IMR-90 (cell line): ENCODE measurements around the gene HDAC5. TPM values are rescaled to one million over a fixed set of nuclear protein-coding genes. Genes with fewer than 3 reads are reported as not detected.

Experiments used
- ATAC-seq: fragments of 200-7000 bp; cut with Tn5 transposase; 2 replicates; pipeline ENCODE4 v1.9.1; 2020; ENCODE audit warnings: low read depth, mild to moderate bottlenecking, moderate library complexity
- BruUV-seq: library from RNA; stranded (reverse); fragments of 400-500 nt; replicated peaks from 2 replicates; lab custom pipeline; 2021; lab: Mats Ljungman, UMichigan
- CTCF ChIA-PET: fragments of 300-600 bp; formaldehyde crosslinking; extraction: SDS; loops from one replicate; lab custom pipeline; 2021; ENCODE audit warnings: antibody characterized with exemption; lab: Yijun Ruan, JAX
- POLR2A ChIA-PET: fragments of 300-600 bp; sonication (Branson Sonifier 250); formaldehyde crosslinking; loops from one replicate; lab custom pipeline; 2022; ENCODE audit warnings: antibody characterized with exemption; ENCODE audit not compliant: unreplicated experiment; lab: Charles Lee
- DNase-seq: peaks from one replicate; pipeline ENCODE4 v3.0.0; 2013
- H2AFZ ChIP-seq: replicated peaks from 2 replicates; pipeline ENCODE3; 2013; ENCODE audit warnings: low read length, mild to moderate bottlenecking; ENCODE audit not compliant: poor library complexity
- H2AK5ac ChIP-seq: 2 replicates; pipeline ENCODE4 v1.6.1; 2013; ENCODE audit warnings: low read depth, low read length, inconsistent platforms
- H2AK9ac ChIP-seq: replicated peaks from 2 replicates; pipeline ENCODE3; 2013; ENCODE audit warnings: mild to moderate bottlenecking, low read depth, low read length, moderate library complexity; ENCODE audit not compliant: poor library complexity
- H2BK120ac ChIP-seq: 2 replicates; pipeline ENCODE4 v1.6.1; 2013; ENCODE audit warnings: low read depth, low read length, inconsistent platforms
- H2BK15ac ChIP-seq: 3 replicates; pipeline ENCODE4 v1.6.1; 2013; ENCODE audit warnings: low read depth, low read length, inconsistent platforms
- H2BK20ac ChIP-seq: 2 replicates; pipeline ENCODE4 v1.6.1; 2013; ENCODE audit warnings: low read depth, mild to moderate bottlenecking, inconsistent platforms, low read length, moderate library complexity
- H2BK5ac ChIP-seq: 2 replicates; pipeline ENCODE4 v1.6.1; 2013; ENCODE audit warnings: mild to moderate bottlenecking, low read depth, low read length, inconsistent platforms; ENCODE audit not compliant: poor library complexity, severe bottlenecking
- H3K14ac ChIP-seq: replicated peaks from 2 replicates; pipeline ENCODE4 v1.6.1; 2013; ENCODE audit warnings: low read depth, low read length, inconsistent platforms
- H3K18ac ChIP-seq: 2 replicates; pipeline ENCODE4 v1.6.1; 2013; ENCODE audit warnings: low read depth, low read length, control low read depth
- H3K23ac ChIP-seq: 2 replicates; pipeline ENCODE4 v1.6.1; 2013; ENCODE audit warnings: low read depth, low read length, inconsistent platforms
- H3K27ac ChIP-seq: 2 replicates; pipeline ENCODE4 v1.5.1; 2013; ENCODE audit warnings: mild to moderate bottlenecking, control low read depth, low read length; ENCODE audit not compliant: insufficient read depth
- H3K27me3 ChIP-seq: 2 replicates; pipeline ENCODE4 v1.6.1; 2013; ENCODE audit warnings: low read length; ENCODE audit not compliant: control insufficient read depth, insufficient read depth
- H3K36me3 ChIP-seq: 2 replicates; pipeline ENCODE4 v1.6.1; 2013; ENCODE audit warnings: low read length, mixed read lengths; ENCODE audit not compliant: control insufficient read depth, insufficient read depth
- H3K4ac ChIP-seq: 2 replicates; pipeline ENCODE4 v1.6.1; 2013; ENCODE audit warnings: low read depth, low read length, inconsistent platforms
- H3K4me1 ChIP-seq: 2 replicates; pipeline ENCODE4 v1.6.1; 2013; ENCODE audit warnings: low read length, mixed read lengths; ENCODE audit not compliant: control insufficient read depth, insufficient read depth
- H3K4me2 ChIP-seq: 2 replicates; pipeline ENCODE4 v1.6.1; 2013; ENCODE audit warnings: low read depth, mild to moderate bottlenecking, control low read depth, low read length, moderate library complexity
- H3K4me3 ChIP-seq: 2 replicates; pipeline ENCODE4 v1.5.1; 2013; ENCODE audit warnings: low read depth, mild to moderate bottlenecking, control low read depth, low read length, moderate library complexity; ENCODE audit not compliant: insufficient read depth
- H3K56ac ChIP-seq: 2 replicates; pipeline ENCODE4 v1.6.1; 2013; ENCODE audit warnings: low read length, inconsistent platforms; ENCODE audit not compliant: insufficient read depth; ENCODE audit errors: extremely low read depth
- H3K79me1 ChIP-seq, 2 experiments: 2 replicates each; pipeline ENCODE4 v1.6.1; 2013; ENCODE audit warnings: low read length in 2 of 2, inconsistent platforms in 1 of 2, low read depth in 1 of 2
- H3K9ac ChIP-seq: 2 replicates; pipeline ENCODE4 v1.6.1; 2013; ENCODE audit warnings: low read depth, low read length, control low read depth
- H3K9me1 ChIP-seq: 2 replicates; pipeline ENCODE4 v1.6.1; 2013; ENCODE audit warnings: low read length, inconsistent platforms; ENCODE audit not compliant: insufficient read depth
- H3K9me3 ChIP-seq: 2 replicates; pipeline ENCODE4 v1.6.1; 2013; ENCODE audit warnings: low read length; ENCODE audit not compliant: control insufficient read depth, insufficient read depth
- H4K20me1 ChIP-seq: 2 replicates; pipeline ENCODE4 v1.6.1; 2013; ENCODE audit warnings: low read length, inconsistent platforms; ENCODE audit not compliant: insufficient read depth
- H4K5ac ChIP-seq: 2 replicates; pipeline ENCODE4 v1.6.1; 2013; ENCODE audit warnings: mild to moderate bottlenecking, low read depth, low read length, control low read depth
- H4K8ac ChIP-seq, 2 experiments: 2 replicates each; pipeline ENCODE4 v1.6.1; 2013; ENCODE audit warnings: low read depth in 2 of 2, low read length in 2 of 2, control low read depth in 1 of 2, inconsistent platforms in 1 of 2
- H4K91ac ChIP-seq: 2 replicates; pipeline ENCODE4 v1.6.1; 2013; ENCODE audit warnings: low read depth, low read length, inconsistent platforms; ENCODE audit not compliant: insufficient read depth
- FOS ChIP-seq: fragments of 150-350 bp; IDR thresholded peaks from 2 replicates; pipeline ENCODE4 v1.6.1; 2016; ENCODE audit warnings: low read depth, low read length
- MXI1 ChIP-seq: IDR thresholded peaks from 2 replicates; pipeline ENCODE4 v1.6.1; 2012; ENCODE audit warnings: low read depth, mild to moderate bottlenecking, low read length, moderate library complexity, borderline replicate concordance
- POLR2A ChIP-seq: IDR thresholded peaks from 2 replicates; pipeline ENCODE4 v1.6.1; 2012; ENCODE audit warnings: mild to moderate bottlenecking, low read depth, low read length
- RAD21 ChIP-seq: IDR thresholded peaks from 2 replicates; pipeline ENCODE4 v1.6.1; 2012; ENCODE audit warnings: low read length, improper control_type of control experiment
- WGBS, 2 experiments: methylation state at CpG; one replicate each; pipeline versions ENCODE4 v1.1.5 to v1.1.7; 2013; ENCODE audit warnings: missing lambda C conversion rate in 2 of 2; ENCODE audit not compliant: insufficient read length in 1 of 2; ENCODE audit errors: extremely low coverage in 2 of 2; 5-methylcytosine and 5-hydroxymethylcytosine counted together
- dilution Hi-C: fragments of 300-500 bp; cut with HindIII; formaldehyde crosslinking; loops from one replicate; pipeline ENCODE4 v1.14.3; 2018; ENCODE audit warnings: low sequenced_read_pairs; ENCODE audit not compliant: unreplicated experiment
- in situ Hi-C: fragments of 300-500 bp; cut with MboI; formaldehyde crosslinking; loops from 3 replicates; pipeline ENCODE4 v1.14.3; 2019; ENCODE audit warnings: low sequenced_read_pairs, inconsistent platforms, mixed read lengths
- intact Hi-C: fragments of 100-400 bp; cut with micrococcal nuclease; formaldehyde crosslinking; loops from 2 replicates; pipeline ENCODE4 v1.10.0; 2022
- polyA plus RNA-seq, 3 experiments: library from polyadenylated mRNA; depleted of rRNA; stranded (reverse); fragments of >200 nt; gene quantifications; 2 replicates each; pipeline ENCODE4 v1.2.3, GENCODE V29; 2012; ENCODE audit warnings: low replicate concordance in 1 of 3
- total RNA-seq: library from RNA; depleted of rRNA; stranded (reverse); fragments of >200 nt; gene quantifications from 2 replicates; pipeline ENCODE4 v1.2.3, GENCODE V29; 2012
- TF ChIP-seq, protein P1 (sequence below): conservative IDR thresholded peaks from 2 replicates; pipeline ENCODE4 v1.5.1; 2012; ENCODE audit warnings: mild to moderate bottlenecking, low read depth, low read length, improper control_type of control experiment

The HDAC5 gene
- total and polyA plus RNA-seq, 2 of the 4 experiments (the other 2 are of a cell fraction), result 47.0 to 61.3 TPM

DNA sequence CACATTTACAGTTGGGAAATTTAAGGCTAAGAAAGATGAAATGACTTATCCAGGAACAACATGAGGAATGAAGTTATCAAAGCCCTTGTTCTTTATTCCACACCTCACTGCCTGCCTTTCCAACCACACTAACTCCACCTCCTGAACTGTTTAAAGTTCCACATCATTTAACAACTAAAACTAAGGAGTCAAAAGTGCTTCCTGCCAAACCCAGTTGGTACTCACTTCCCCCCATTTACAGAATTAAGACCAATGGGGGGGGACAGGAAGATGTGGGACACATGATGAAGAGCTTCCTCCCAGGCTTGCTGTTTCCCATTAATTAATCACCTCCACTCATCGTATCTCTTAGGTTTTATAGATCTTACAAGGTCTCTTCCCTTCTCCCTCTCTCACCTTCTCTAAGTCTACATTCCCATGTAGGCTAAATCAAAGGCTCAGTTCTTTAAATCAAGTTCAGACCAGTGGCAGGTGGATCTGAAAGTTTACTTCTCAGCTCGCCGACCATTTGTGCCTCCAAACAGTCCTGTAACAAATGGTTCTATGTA, 89.5 kb downstream of the HDAC5 start:
- intact Hi-C loops, result no loop called here
- ChIA-PET POLR2A (no interaction called here), CTCF (no interaction called here)
- Histone ChIP-seq H3K9ac (no peak overlapping the region), H3K4me1 (no peaks in the 10 kb centered on the region), H2AK5ac (no peak overlapping the region), H4K8ac (no peak overlapping the region), H2BK5ac (no peak overlapping the region), H3K56ac (no peak overlapping the region), H3K4me2 (no peak overlapping the region), H3K4ac (no peak overlapping the region), H2BK20ac (no peak overlapping the region), H2AFZ (no peak overlapping the region), H4K20me1 (peaks cover 13% of the 10 kb centered on the region), H3K36me3 (peaks cover 40% of the 10 kb centered on the region), H3K9me3 (no peaks in the 10 kb centered on the region), H3K4me3 (no peak overlapping the region), H4K91ac (no peak overlapping the region), H3K18ac (no peak overlapping the region), H2BK15ac (no peak overlapping the region), H3K9me1 (peaks cover 9% of the 10 kb centered on the region), H2AK9ac (no peak overlapping the region), H3K23ac (no peak overlapping the region), H3K27me3 (no peaks in the 10 kb centered on the region), H3K27ac (no peak overlapping the region), H3K79me1 (peaks cover 24 to 51% of the 10 kb centered on the region in 2 experiments), H2BK120ac (no peak overlapping the region), H3K14ac (no peak overlapping the region), H4K5ac (no peak overlapping the region)
- no peak for DNase-seq
- no peak for ATAC-seq
- dilution Hi-C loops, result no loop called here
- no TSS peak for BruUV-seq
- WGBS, 2 experiments, result no CpG with 5 or more reads among the region's 3 CpGs
- TF ChIP-seq MXI1, result no peak
- TF ChIP-seq, protein P1, sequence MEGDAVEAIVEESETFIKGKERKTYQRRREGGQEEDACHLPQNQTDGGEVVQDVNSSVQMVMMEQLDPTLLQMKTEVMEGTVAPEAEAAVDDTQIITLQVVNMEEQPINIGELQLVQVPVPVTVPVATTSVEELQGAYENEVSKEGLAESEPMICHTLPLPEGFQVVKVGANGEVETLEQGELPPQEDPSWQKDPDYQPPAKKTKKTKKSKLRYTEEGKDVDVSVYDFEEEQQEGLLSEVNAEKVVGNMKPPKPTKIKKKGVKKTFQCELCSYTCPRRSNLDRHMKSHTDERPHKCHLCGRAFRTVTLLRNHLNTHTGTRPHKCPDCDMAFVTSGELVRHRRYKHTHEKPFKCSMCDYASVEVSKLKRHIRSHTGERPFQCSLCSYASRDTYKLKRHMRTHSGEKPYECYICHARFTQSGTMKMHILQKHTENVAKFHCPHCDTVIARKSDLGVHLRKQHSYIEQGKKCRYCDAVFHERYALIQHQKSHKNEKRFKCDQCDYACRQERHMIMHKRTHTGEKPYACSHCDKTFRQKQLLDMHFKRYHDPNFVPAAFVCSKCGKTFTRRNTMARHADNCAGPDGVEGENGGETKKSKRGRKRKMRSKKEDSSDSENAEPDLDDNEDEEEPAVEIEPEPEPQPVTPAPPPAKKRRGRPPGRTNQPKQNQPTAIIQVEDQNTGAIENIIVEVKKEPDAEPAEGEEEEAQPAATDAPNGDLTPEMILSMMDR, result no peak
- TF ChIP-seq FOS, result no peak
- no peak for TF ChIP-seq POLR2A
- no peak for TF ChIP-seq RAD21
- in situ Hi-C loops, result no loop called here
